ENCODE measurements around the gene BCAS3.

The BCAS3 gene

DNA sequence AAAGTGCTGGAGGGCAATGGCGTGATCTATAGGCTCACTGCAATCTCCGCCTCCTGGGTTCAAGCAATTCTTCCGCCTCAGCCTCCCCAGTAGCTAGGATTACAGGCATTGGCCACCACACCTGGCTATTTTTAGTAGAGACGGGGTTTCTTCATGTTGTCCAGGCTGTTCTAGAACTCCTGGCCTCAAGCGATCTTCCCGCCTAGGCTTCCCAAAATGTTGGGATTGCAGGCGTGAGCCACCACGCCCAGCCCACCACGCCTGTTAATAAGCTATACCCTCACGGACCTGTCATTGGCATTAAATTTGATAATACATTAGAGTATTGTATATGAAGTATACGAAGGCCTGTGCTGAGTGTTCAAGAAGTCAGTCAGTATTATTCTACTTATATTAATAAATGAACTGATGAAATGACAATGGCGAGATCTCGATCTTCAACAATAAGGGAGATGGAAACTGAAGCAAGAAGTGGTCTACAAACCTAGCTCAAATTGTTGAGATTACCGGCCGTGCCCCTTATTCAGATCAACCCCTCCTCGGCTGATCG, 818 bp upstream of the BCAS3 start:
- no peak for DNase-seq

GRCh38 chr17:60678118-60678444, 430 bp downstream of the BCAS3 start:
- peak; percentile 41 for DNase-seq

GRCh38 chr17:60679287-60679686, 1.6 kb downstream of the BCAS3 start:
- DNase-seq = no peak

DNA sequence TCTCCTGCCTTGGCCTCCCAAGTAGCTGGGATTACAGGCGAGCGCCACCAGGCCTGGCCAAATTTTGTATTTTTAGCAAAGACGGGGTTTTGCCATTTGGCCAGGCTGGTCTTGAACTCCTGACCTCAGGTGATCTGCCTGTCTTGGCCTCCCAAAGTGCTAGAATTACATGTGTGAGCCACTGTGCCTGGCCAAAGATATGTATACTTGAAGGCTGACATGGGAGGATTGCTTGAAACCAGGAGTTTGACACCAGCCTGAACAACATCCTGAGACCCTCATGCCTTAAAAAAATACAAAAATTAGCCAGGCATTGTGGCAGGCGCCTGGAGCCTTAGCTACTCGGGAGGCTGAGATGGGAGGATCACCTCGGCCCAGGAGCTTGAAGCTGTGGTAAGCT, 3.1 kb downstream of the BCAS3 start:
- no peak for DNase-seq

DNA sequence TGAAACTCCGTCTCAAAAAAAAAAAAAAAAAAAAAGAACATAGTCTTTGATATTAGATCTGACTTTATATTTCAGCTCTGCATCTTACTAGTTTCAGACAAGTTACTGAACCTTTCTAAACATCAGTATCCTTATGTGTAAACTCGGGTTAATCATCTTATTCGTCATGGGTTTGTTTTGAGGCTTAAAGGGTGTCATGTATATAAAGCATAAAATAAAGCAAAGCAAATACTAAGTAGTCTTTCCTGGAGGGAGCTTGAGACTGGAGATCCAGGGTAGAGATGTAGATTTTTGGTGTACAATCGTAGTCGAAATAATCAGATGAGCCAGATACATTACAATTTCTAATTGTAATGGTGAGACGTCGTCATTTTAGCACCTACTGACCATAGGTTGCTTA, 7.8 kb downstream of the BCAS3 start:
- DNase-seq = no peak

DNA sequence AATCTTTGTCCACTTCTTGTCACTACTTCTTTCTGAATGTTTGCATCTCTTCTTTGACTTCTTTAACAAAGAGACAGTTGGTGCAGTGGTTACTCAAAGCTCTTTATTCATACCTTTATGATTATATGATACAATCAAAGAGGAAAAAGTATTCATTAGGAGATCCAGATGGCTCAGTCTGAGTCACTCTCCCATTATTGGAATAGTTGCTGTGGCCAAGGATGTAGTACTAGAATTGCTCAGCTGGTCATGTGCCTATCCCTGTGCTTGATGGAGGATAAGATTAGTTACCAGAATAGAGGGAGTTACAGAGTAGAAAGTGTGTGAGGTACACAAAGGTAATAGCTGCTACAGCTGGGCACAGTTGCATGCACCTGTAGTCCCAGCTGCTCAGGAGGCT, 18.3 kb downstream of the BCAS3 start:
- no peak for DNase-seq

- no peak for DNase-seq
Observed at GRCh38 chr17:60699090-60699489, 21.4 kb downstream of the BCAS3 start.

DNA sequence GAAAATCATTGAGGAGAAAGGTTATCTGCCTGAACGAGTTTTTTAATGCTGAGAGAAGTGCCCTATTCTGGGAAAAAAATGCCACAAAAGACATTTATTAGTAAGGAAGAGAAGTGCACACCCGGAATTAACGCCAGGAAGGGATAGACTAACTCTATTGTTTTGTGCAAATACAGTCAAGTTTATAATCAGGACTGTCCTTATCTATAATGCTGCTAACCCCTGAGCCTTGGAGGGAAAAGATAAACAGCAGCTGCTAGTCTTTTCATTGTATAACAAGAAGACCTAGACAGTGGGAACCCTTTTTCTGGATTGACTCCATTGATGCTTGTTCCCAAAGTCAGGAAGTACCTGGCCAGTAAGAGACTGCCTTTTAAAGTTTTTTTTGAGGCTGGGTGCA, 26.5 kb downstream of the BCAS3 start:
- peak; percentile 14 for DNase-seq

GRCh38 chr17:60712675-60713074, 35.0 kb downstream of the BCAS3 start:
- DNase-seq = no peak

- no peak for DNase-seq
Observed at GRCh38 chr17:60713608-60714007, 36.0 kb downstream of the BCAS3 start.

DNA sequence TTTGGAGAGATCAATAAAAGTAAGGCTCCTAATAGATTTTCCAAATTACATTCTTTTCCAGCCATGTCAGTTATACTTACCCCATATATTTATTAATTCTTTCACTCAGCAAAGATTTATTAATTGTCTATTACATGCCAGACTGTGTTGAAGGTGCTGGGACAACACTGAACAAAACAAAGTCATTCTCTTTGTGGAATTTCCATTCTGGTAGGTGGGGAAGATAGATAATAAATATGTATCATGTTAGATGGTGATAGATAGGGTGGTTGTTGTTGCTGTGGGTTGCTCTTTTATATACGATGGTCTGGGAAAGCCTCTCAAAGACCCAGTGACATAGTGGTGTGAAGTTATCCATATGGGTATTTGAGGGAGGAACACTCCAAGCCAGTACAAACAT, 39.1 kb downstream of the BCAS3 start:
- DNase-seq = no peak

DNA sequence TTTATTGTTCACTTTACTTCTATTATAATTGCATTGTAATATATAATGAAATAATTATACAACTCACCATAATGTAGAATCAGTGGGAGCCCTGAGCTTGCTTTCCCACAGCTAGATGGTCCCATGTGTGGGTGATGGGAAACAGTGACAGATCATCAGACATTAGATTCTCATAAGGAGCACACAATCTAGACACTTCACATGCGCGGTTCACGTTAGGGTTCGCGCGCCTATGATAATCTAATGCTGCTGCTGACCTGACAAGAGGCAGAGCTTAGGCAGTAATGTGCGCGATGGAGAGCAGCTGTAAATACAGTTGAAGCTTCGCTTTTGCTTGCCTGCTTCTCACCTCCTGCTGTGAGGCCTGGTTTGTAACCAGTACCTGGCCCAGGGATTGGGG, 40.2 kb downstream of the BCAS3 start:
- DNase-seq = no peak

GRCh38 chr17:60720763-60721531, 43.3 kb downstream of the BCAS3 start:
- peak; percentile 80 for DNase-seq

DNA sequence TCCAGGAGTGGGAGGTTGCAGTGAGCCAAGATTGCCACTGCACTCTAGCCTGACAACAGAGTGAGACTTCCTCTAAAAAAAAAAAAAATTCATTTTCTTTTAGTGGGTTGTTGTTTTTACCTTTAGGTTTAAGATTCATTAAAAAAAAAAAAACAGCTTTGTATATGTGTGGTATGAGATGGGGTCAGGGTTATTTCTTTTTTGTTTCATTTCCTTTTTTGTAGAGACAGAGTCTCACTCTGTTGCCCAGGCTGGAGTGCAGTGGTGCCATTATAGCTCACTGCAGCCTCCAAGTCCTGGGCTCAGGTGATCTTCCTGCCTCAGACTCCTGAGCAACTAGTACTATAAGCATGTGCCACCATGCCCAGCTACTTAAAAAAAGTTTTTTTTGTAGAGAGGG, 47.0 kb downstream of the BCAS3 start:
- no peak for DNase-seq

DNA sequence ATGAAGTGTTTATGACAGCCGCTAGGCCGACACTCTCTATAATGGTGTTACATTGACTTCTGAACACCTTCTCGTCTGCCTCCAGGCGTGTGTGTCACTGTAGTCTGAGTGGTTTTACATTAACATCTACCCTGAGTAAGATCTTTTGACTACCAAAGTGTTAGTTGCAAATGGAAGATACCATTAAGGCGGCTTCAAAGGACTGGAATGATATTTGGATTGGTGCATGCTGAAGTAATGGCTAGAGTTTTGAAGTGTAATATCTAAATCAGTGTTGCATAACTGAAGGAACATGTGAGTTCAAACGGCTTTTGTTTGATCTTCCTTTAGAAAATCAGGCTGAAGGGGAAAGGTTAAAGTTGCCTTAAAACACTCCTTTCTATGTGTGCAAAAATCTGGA, 52.2 kb downstream of the BCAS3 start:
- DNase-seq = peak; percentile 7

DNA sequence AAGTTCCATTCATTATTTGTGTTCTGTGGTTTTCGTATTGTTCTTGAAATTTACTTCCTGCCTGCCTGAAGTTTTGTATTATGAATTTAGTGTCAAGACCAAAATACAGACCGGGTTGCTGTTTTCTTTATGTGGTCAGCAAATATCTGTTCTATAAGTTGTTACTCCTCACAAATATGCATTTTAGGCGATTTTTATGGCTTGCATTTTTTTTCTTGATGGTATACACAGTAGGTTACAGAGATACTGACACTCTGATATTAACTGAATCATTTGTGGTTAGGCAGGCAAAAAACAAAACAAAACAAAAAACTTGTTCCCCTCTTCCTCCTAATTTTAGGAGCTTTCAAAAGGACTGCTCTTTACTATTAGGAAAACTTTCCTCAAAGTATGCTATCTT, 52.6 kb downstream of the BCAS3 start:
- peak; percentile 14 for DNase-seq

DNA sequence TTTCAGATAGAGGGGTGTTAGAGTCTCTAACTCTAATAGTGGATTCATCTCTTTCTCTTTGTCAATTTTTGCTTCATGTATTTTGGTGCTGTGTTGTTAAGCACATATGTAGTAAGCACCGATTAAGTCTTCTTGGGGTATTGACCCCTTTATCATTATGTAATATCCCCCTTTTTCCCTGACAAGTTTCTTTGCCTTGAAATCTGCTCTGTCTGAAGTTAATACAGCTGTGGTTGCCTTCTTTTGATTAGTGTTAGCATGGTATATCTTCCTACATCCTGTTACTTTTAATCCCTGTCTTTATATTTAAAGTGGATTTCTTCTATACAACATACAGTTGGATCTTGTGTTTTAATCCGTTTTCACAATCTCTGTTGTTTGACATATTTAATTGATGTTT, 60.6 kb downstream of the BCAS3 start:
- no peak for DNase-seq

GRCh38 chr17:60740584-60740983, 62.9 kb downstream of the BCAS3 start:
- no peak for DNase-seq

DNA sequence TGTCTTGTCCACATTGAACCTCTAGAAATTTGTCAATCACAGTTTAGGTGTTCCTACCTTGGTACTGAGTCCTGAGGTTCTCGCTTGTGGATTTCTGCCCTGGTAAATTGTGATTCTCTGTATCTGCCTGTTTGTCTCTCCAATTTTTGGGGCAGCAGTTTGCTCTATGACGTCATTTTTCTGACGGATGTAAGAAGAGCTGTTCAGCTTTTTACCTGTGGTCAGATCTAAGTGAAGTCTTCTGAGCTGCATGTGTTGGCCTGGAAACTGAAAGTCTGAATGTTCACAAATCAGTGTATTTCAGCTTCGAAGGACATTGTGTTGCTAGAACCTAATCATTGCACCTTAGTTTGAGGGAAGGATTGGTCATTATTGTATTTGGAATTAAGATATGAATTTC, 63.4 kb downstream of the BCAS3 start:
- no peak for DNase-seq

DNA sequence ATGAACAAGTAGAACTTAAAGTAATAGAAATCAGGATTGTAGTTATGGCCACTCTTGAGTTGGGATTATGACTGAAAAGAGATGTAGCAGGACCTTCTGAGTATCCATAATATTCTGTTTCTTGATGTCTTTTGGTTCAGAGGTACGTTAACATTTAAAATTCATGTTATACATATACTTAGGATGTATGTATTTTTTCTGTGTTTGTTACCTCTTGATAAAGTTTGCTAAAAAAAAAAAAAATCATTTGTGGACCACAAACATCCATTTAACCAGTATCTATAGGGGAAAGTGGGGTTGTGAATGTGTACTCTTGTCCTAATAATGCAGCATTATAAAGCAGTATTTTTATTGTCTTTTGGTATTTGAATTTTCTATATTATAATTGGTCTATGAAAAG, 65.6 kb downstream of the BCAS3 start:
- no peak for DNase-seq

GRCh38 chr17:60743799-60744198, 66.1 kb downstream of the BCAS3 start:
- no peak for DNase-seq

DNA sequence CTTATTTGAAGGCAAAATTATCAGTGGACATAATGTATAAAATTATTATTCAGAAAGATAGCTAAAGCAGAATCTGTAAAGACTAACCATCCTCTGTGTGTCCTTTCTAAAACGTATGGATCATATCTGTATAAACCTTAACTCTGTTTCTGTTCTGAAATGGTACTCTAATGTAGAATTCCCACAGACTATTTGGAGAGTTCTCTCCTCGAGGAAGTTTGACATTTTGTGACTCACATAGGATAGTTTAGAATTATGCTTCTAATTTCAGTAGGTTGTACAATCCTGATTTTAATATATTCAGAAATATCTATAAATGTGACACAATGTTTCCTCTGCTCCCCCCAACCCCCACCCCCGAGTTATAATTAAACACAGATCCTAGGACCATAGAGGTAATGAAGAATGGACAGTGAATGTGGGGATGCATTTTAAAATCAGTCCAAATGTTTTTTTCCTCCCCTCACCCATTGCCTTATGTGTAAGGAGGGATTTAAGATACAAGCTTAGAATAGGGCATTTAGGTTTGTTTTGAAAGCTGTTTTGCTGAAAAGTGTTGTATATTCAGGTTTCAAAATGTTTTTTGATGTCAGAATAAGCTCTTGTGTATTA, 66.8 kb downstream of the BCAS3 start:
- DNase-seq = no peak

GRCh38 chr17:60745544-60745943, 67.9 kb downstream of the BCAS3 start:
- no peak for DNase-seq

DNA sequence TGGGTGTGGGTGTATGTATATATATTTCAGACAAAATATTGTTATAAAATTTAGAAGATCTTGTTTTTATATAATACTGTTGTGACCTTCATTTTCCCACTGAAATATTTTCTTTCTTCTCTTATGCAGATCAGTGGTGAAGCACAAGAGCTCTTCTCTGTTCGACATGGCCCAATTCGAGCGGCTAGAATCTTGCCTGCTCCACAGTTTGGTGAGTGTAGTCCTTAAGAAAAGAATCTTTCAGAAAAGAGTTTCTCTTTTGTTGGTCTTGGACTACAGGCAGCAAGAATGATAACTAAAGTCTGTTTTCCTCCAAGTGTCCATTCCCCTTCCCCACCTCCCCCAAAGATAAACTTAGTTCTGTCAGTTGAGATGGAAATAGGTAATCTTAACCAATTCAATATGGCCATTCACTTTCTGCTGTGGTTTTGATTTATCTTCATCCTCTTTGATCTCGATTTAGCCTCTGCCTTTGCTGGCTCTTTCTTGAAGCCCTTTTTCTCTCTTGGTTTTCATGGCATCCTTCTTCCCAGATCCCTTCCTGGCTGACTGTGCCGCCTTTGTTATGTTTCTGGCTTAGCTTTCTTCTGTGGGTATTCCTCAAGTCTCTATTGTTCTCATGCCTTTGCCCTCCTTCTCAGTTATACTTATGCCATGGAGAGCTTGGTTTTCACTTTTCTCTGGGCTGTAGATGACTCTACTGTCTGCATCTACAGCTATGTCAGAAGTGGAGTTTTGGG, 69.6 kb downstream of the BCAS3 start:
- DNase-seq = no peak

Measured in OCI-M1 (cell line).